Measurements from ENCODE around the gene CRHR1.

DNA sequence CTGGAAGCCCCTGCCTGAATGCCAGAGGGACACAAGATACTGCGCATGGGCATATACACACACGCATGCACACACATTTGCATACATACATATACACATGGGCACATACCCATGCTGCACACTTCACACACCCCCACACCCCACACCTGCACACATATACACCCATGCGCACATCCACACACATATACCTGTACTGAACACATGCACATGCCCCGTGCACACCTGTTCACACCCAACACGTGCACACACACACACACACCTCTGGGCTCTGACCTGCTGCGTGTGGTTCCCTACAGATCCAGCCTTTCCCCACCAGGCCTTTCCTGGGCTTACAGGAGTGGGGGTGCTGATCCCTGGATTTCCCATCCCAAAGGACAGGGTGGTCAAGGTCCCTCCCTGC is 66.9 kb downstream of the CRHR1 start:
- TF ChIP-seq, protein P1, sequence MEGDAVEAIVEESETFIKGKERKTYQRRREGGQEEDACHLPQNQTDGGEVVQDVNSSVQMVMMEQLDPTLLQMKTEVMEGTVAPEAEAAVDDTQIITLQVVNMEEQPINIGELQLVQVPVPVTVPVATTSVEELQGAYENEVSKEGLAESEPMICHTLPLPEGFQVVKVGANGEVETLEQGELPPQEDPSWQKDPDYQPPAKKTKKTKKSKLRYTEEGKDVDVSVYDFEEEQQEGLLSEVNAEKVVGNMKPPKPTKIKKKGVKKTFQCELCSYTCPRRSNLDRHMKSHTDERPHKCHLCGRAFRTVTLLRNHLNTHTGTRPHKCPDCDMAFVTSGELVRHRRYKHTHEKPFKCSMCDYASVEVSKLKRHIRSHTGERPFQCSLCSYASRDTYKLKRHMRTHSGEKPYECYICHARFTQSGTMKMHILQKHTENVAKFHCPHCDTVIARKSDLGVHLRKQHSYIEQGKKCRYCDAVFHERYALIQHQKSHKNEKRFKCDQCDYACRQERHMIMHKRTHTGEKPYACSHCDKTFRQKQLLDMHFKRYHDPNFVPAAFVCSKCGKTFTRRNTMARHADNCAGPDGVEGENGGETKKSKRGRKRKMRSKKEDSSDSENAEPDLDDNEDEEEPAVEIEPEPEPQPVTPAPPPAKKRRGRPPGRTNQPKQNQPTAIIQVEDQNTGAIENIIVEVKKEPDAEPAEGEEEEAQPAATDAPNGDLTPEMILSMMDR (IDR thresholded peaks at IDR 0.05; ENCODE audit: insufficient read depth, low read length, poor library complexity, severe bottlenecking) = no peak
- no peak for TF ChIP-seq EZH2phosphoT487 (conservative IDR thresholded peaks at IDR 0.05; ENCODE audit: low read length)
